Measurements from ENCODE around the gene ENOX1. TPM values are rescaled to one million over a fixed set of nuclear protein-coding genes. Genes with fewer than 3 reads are reported as not detected.

ENOX1 gene
- polyA plus RNA-seq, 4 donors = 8.8 to 13.1 (median 11.0) TPM

- DNase-seq (ENCODE audit: low read depth in 4 of 4, low spot score in 3 of 4) = no peak
Observed at GRCh38 chr13:43614063-43614462, 172.7 kb downstream of the ENOX1 start.

GRCh38 chr13:43611281-43612273 lies 175.2 kb downstream of the ENOX1 start:
- no peak for DNase-seq (ENCODE audit: low read depth in 4 of 4, low spot score in 3 of 4)

- no peak for DNase-seq (ENCODE audit: low read depth in 4 of 4, low spot score in 3 of 4)
Observed at GRCh38 chr13:43608400-43609137, 178.2 kb downstream of the ENOX1 start.

GRCh38 chr13:43597599-43597945 lies 189.2 kb downstream of the ENOX1 start:
- DNase-seq (ENCODE audit: low read depth in 4 of 4, low spot score in 3 of 4) = no peak

GRCh38 chr13:43596924-43597598 lies 189.7 kb downstream of the ENOX1 start:
- no peak for DNase-seq (ENCODE audit: low read depth in 4 of 4, low spot score in 3 of 4)

GRCh38 chr13:43596006-43596405 lies 190.8 kb downstream of the ENOX1 start:
- no peak for DNase-seq (ENCODE audit: low read depth in 4 of 4, low spot score in 3 of 4)

- DNase-seq (ENCODE audit: low read depth in 4 of 4, low spot score in 3 of 4) = no peak
Observed at GRCh38 chr13:43587376-43587775, 199.4 kb downstream of the ENOX1 start.

- DNase-seq (ENCODE audit: low read depth in 4 of 4, low spot score in 3 of 4) = no peak
Observed at GRCh38 chr13:43584751-43585150, 202.0 kb downstream of the ENOX1 start.

- DNase-seq (ENCODE audit: low read depth in 4 of 4, low spot score in 3 of 4) = no peak
Observed at GRCh38 chr13:43583321-43583720, 203.5 kb downstream of the ENOX1 start.

GRCh38 chr13:43580280-43580679 lies 206.5 kb downstream of the ENOX1 start:
- DNase-seq (ENCODE audit: low read depth in 4 of 4, low spot score in 3 of 4) = no peak

- DNase-seq (ENCODE audit: low read depth in 4 of 4, low spot score in 3 of 4) = no peak
Observed at GRCh38 chr13:43579321-43579720, 207.5 kb downstream of the ENOX1 start.

GRCh38 chr13:43574605-43575004 lies 212.2 kb downstream of the ENOX1 start:
- no peak for DNase-seq (ENCODE audit: low read depth in 4 of 4, low spot score in 3 of 4)

- DNase-seq (ENCODE audit: low read depth in 4 of 4, low spot score in 3 of 4) = no peak
Observed at GRCh38 chr13:43573802-43574514, 212.8 kb downstream of the ENOX1 start.

- no peak for DNase-seq (ENCODE audit: low read depth in 4 of 4, low spot score in 3 of 4)
Observed at GRCh38 chr13:43573361-43573740, 213.4 kb downstream of the ENOX1 start.

GRCh38 chr13:43572656-43573360 lies 214.0 kb downstream of the ENOX1 start:
- no peak for DNase-seq (ENCODE audit: low read depth in 4 of 4, low spot score in 3 of 4)

GRCh38 chr13:43569658-43570057 lies 217.1 kb downstream of the ENOX1 start:
- DNase-seq (ENCODE audit: low read depth in 4 of 4, low spot score in 3 of 4) = no peak

- DNase-seq (ENCODE audit: low read depth in 4 of 4, low spot score in 3 of 4) = no peak
Observed at GRCh38 chr13:43567608-43568007, 219.2 kb downstream of the ENOX1 start.

GRCh38 chr13:43564952-43565351 lies 221.8 kb downstream of the ENOX1 start:
- no peak for DNase-seq (ENCODE audit: low read depth in 4 of 4, low spot score in 3 of 4)

- DNase-seq (ENCODE audit: low read depth in 4 of 4, low spot score in 3 of 4) = no peak
Observed at GRCh38 chr13:43561081-43561480, 225.7 kb downstream of the ENOX1 start.

- no peak for DNase-seq (ENCODE audit: low read depth in 4 of 4, low spot score in 3 of 4)
Observed at GRCh38 chr13:43558939-43559338, 227.8 kb downstream of the ENOX1 start.
